ENCODE measurements around the gene SLC25A25. TPM values are rescaled to one million over a fixed set of nuclear protein-coding genes. Genes with fewer than 3 reads are reported as not detected.
"Not testable (repeated sequence)": the region's sequence is repeated elsewhere in the genome, so short reads cannot be mapped to it uniquely, and the experiment has no call there.

SLC25A25 gene
- total RNA-seq, 1 donor from 2014 or later, result 18.0 TPM

- no peaks in the 10 kb centered on the region for H3K9me3 Mint-ChIP-seq (ENCODE audit: unreplicated experiment)
- H3K27me3 Mint-ChIP-seq (ENCODE audit: unreplicated experiment), result no peaks in the 10 kb centered on the region
- TF ChIP-seq CTCF (IDR thresholded peaks at IDR 0.05), result no peak
- no peak overlapping the region for H3K4me3 Mint-ChIP-seq (ENCODE audit: unreplicated experiment)
- no peak overlapping the region for H3K27ac Mint-ChIP-seq (ENCODE audit: unreplicated experiment)
- H3K4me1 Mint-ChIP-seq (ENCODE audit: unreplicated experiment), result peaks cover 16% of the 10 kb centered on the region
- DNase-seq (ENCODE audit: extremely low spot score, unreplicated experiment), result no peak
- peaks cover 40% of the 10 kb centered on the region for H3K36me3 Mint-ChIP-seq (ENCODE audit: unreplicated experiment)
Observed at GRCh38 chr9:128107468-128108268, 39.6 kb downstream of the SLC25A25 start.

DNA sequence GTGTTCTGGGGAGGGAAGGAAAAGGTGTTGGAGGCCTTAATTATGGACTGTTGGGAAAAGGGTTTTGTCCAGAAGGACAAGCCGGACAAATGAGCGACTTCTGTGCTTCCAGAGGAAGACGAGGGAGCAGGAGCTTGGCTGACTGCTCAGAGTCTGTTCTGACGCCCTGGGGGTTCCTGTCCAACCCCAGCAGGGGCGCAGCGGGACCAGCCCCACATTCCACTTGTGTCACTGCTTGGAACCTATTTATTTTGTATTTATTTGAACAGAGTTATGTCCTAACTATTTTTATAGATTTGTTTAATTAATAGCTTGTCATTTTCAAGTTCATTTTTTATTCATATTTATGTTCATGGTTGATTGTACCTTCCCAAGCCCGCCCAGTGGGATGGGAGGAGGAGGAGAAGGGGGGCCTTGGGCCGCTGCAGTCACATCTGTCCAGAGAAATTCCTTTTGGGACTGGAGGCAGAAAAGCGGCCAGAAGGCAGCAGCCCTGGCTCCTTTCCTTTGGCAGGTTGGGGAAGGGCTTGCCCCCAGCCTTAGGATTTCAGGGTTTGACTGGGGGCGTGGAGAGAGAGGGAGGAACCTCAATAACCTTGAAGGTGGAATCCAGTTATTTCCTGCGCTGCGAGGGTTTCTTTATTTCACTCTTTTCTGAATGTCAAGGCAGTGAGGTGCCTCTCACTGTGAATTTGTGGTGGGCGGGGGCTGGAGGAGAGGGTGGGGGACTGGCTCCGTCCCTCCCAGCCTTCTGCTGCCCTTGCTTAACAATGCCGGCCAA, 40.4 kb downstream of the SLC25A25 start:
- DNase-seq (ENCODE audit: extremely low spot score, unreplicated experiment), result no peak
- H3K27me3 Mint-ChIP-seq (ENCODE audit: unreplicated experiment), result no peaks in the 10 kb centered on the region
- no peak for TF ChIP-seq CTCF (IDR thresholded peaks at IDR 0.05)
- peaks cover 15% of the 10 kb centered on the region for H3K4me1 Mint-ChIP-seq (ENCODE audit: unreplicated experiment)
- H3K36me3 Mint-ChIP-seq (ENCODE audit: unreplicated experiment), result peaks cover 36% of the 10 kb centered on the region
- no peak overlapping the region for H3K4me3 Mint-ChIP-seq (ENCODE audit: unreplicated experiment)
- peak overlapping the region; percentile 23 for H3K27ac Mint-ChIP-seq (ENCODE audit: unreplicated experiment)
- no peaks in the 10 kb centered on the region for H3K9me3 Mint-ChIP-seq (ENCODE audit: unreplicated experiment)

- TF ChIP-seq CTCF (IDR thresholded peaks at IDR 0.05), result no peak
- Mint-ChIP-seq H3K27me3 (ENCODE audit: unreplicated experiment) (no peaks in the 10 kb centered on the region), H3K27ac (ENCODE audit: unreplicated experiment) (no peak overlapping the region), H3K4me3 (ENCODE audit: unreplicated experiment) (no peak overlapping the region), H3K9me3 (ENCODE audit: unreplicated experiment) (no peaks in the 10 kb centered on the region), H3K4me1 (ENCODE audit: unreplicated experiment) (peaks cover 8% of the 10 kb centered on the region), H3K36me3 (ENCODE audit: unreplicated experiment) (peaks cover 31% of the 10 kb centered on the region)
- no peak for DNase-seq (ENCODE audit: extremely low spot score, unreplicated experiment)
Observed at GRCh38 chr9:128109050-128109709, 41.1 kb downstream of the SLC25A25 start.

GRCh38 chr9:128111726-128112125, 43.7 kb downstream of the SLC25A25 start:
- H3K27ac Mint-ChIP-seq (ENCODE audit: unreplicated experiment); H3K4me1 Mint-ChIP-seq (ENCODE audit: unreplicated experiment); DNase-seq (ENCODE audit: extremely low spot score, unreplicated experiment); H3K9me3 Mint-ChIP-seq (ENCODE audit: unreplicated experiment); H3K27me3 Mint-ChIP-seq (ENCODE audit: unreplicated experiment); H3K4me3 Mint-ChIP-seq (ENCODE audit: unreplicated experiment): not testable (repeated sequence)
- peaks cover 25% of the 10 kb centered on the region for H3K36me3 Mint-ChIP-seq (ENCODE audit: unreplicated experiment)

GRCh38 chr9:128113526-128114325, 45.7 kb downstream of the SLC25A25 start:
- Mint-ChIP-seq H3K27ac (ENCODE audit: unreplicated experiment) (no peak overlapping the region), H3K4me1 (ENCODE audit: unreplicated experiment) (peaks cover 12% of the 10 kb centered on the region), H3K27me3 (ENCODE audit: unreplicated experiment) (no peaks in the 10 kb centered on the region), H3K9me3 (ENCODE audit: unreplicated experiment) (no peaks in the 10 kb centered on the region), H3K36me3 (ENCODE audit: unreplicated experiment) (peaks cover 12% of the 10 kb centered on the region), H3K4me3 (ENCODE audit: unreplicated experiment) (no peak overlapping the region)
- DNase-seq (ENCODE audit: extremely low spot score, unreplicated experiment), result no peak
- TF ChIP-seq CTCF (IDR thresholded peaks at IDR 0.05), result no peak
